ENCODE data around the gene KIF25.

DNA sequence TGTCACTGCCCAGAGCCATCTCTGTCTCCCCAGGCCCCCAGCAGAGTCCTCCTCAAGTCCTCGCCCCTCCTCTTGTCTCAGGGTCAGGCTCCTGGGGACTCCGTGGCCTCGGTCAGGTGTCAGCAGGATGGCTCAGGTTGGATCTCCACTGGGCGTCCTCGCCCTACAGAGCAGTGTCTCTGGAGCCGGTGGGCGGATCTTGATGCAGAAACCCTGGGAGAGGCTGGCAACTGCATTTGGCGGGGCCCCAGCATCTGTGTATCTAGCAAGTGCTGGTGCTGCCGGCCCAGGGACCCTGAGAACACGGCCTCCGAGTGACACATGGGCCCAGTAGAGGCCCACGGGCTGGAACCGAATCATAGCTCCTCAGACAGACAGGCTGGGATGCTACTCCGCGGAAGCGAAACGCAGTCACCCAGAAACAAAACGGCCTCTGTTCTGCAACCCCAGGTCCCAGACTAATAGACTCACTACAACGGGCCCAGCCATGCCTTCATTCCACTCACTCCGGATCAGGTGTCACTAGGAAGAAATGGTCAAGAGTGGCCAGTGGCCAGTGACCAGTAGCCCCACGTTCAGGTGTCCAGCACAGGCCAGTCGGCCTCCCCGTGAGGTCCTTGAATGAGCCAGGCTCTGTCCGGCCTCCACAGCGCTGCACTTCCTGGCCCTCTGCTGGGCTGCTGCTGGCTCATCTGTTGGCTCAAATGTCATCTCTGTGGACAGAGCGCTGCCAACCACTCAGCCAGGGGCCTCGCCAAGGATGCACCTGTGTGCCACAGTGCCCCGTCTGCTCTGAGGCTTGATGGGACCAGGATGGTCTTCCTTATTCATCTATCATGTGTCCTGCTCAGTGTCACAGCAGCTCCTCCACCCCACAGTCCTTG lies 94.2 kb downstream of the KIF25 start:
- TF ChIP-seq YY1 (IDR thresholded peaks at IDR 0.05; ENCODE audit: insufficient read depth, insufficient read length) (no peak), SUZ12 (IDR thresholded peaks at IDR 0.05; ENCODE audit: extremely low read depth, insufficient read depth, insufficient read length) (no peak)

Measured in NT2/D1 (cell line).